PC-3 (cell line): ENCODE data around the gene ACER3. TPM values are rescaled to one million over a fixed set of nuclear protein-coding genes. Genes with fewer than 3 reads are reported as not detected.
A peak's percentile ranks its signal among the peaks of the same experiment; 100 is the strongest.
"Not testable (repeated sequence)": the region's sequence is repeated elsewhere in the genome, so short reads cannot be mapped to it uniquely, and the experiment has no call there.

Source experiments
- ATAC-seq: fragments of 200-7000 bp; cut with Tn5 transposase; 2 replicates; pipeline ENCODE4 v1.9.1; 2020; ENCODE audit warnings: mild to moderate bottlenecking, moderate library complexity
- BruUV-seq: library from RNA; stranded (reverse); fragments of 400-500 nt; replicated peaks from 2 replicates; lab custom pipeline; 2021; lab: Mats Ljungman, UMichigan
- CTCF ChIA-PET: fragments of 300-600 bp; sonication (Branson Sonifier 250); formaldehyde crosslinking; loops from one replicate; lab custom pipeline; 2022; ENCODE audit warnings: antibody characterized with exemption; lab: Charles Lee
- POLR2A ChIA-PET: fragments of 300-600 bp; sonication (Branson Sonifier 250); formaldehyde crosslinking; loops from one replicate; lab custom pipeline; 2022; ENCODE audit warnings: antibody characterized with exemption; ENCODE audit not compliant: unreplicated experiment; lab: Charles Lee
- DNase-seq: peaks from one replicate; pipeline ENCODE4 v3.0.0-alpha.2; 2015
- H2AFZ ChIP-seq: fragments of 300-600 bp; sonication (generic); 2 replicates; pipeline ENCODE4 v1.6.0; 2016; ENCODE audit warnings: antibody characterized with exemption, low read length
- H3F3A ChIP-seq: fragments of 300-600 bp; sonication (generic); one replicate; pipeline ENCODE4 v1.6.0; 2017; ENCODE audit warnings: antibody characterized with exemption, low read length, control low read depth, mild to moderate bottlenecking; ENCODE audit not compliant: unreplicated experiment
- H3K27ac ChIP-seq: fragments of 300-600 bp; sonication (generic); 2 replicates; pipeline ENCODE4 v1.5.1; 2016; ENCODE audit warnings: mild to moderate bottlenecking, low read length
- H3K27me3 ChIP-seq: fragments of 300-600 bp; sonication (generic); 2 replicates; pipeline ENCODE4 v1.6.1; 2016; ENCODE audit warnings: low read length, mixed read lengths
- H3K36me3 ChIP-seq: fragments of 300-600 bp; sonication (generic); 2 replicates; pipeline ENCODE4 v1.6.1; 2016; ENCODE audit warnings: low read depth, mixed run types, low read length, mixed read lengths
- H3K4me1 ChIP-seq: fragments of 300-600 bp; sonication (generic); 2 replicates; pipeline ENCODE4 v1.5.1; 2016; ENCODE audit warnings: low read length; ENCODE audit not compliant: insufficient read depth
- H3K4me2 ChIP-seq: fragments of 300-600 bp; sonication (generic); 2 replicates; pipeline ENCODE4 v1.6.0; 2016; ENCODE audit warnings: low read length
- H3K4me3 ChIP-seq: fragments of 300-600 bp; sonication (generic); 2 replicates; pipeline ENCODE4 v1.5.1; 2016; ENCODE audit warnings: mild to moderate bottlenecking, low read length, mixed read lengths
- H3K79me2 ChIP-seq: fragments of 300-600 bp; sonication (generic); 2 replicates; pipeline ENCODE4 v1.6.1; 2017; ENCODE audit warnings: low read length, mixed read lengths
- H3K9ac ChIP-seq: fragments of 300-600 bp; sonication (generic); 2 replicates; pipeline ENCODE4 v1.6.0; 2016; ENCODE audit warnings: mild to moderate bottlenecking, low read length
- H3K9me2 ChIP-seq: fragments of 300-600 bp; sonication (generic); replicated peaks from 2 replicates; pipeline ENCODE4 v1.6.1; 2016; ENCODE audit warnings: mixed run types, low read length, mixed read lengths
- H3K9me3 ChIP-seq: fragments of 300-600 bp; sonication (generic); 2 replicates; pipeline ENCODE4 v1.6.1; 2016; ENCODE audit warnings: low read length, mixed read lengths
- H4K20me1 ChIP-seq: fragments of 300-600 bp; sonication (generic); 2 replicates; pipeline ENCODE4 v1.6.1; 2016; ENCODE audit warnings: low read length, mixed read lengths
- EZH2 ChIP-seq: fragments of 300-600 bp; sonication (generic); IDR thresholded peaks from one replicate; pipeline ENCODE4 v1.6.1; 2017; ENCODE audit warnings: antibody characterized with exemption, mild to moderate bottlenecking, low read length; ENCODE audit not compliant: unreplicated experiment
- EZH2phosphoT487 ChIP-seq: fragments of 300-600 bp; sonication (generic); IDR thresholded peaks from 2 replicates; pipeline ENCODE4 v1.6.1; 2018; ENCODE audit warnings: mild to moderate bottlenecking, antibody characterized with exemption, low read length, borderline replicate concordance
- intact Hi-C: fragments of 100-400 bp; cut with micrococcal nuclease; formaldehyde crosslinking; loops from 2 replicates; pipeline ENCODE4 v1.9.0; 2023
- total RNA-seq: library from RNA; depleted of rRNA; stranded (reverse); fragments of >200 nt; gene quantifications from 2 replicates; pipeline ENCODE4 v1.2.3, GENCODE V29; 2014
- TF ChIP-seq, protein P1 (sequence below): fragments of 300-600 bp; sonication (generic); conservative IDR thresholded peaks from 2 replicates; pipeline ENCODE4 v1.5.1; 2017; ENCODE audit warnings: antibody characterized with exemption, low read depth, mild to moderate bottlenecking, low read length

Gene ACER3
- total RNA-seq, 1 experiment from 2014 or later, result 17.3 TPM

GRCh38 chr11:76859708-76860227 is 950 bp upstream of the ACER3 start:
- Histone ChIP-seq H3F3A (no peaks in the 10 kb centered on the region), H2AFZ (no peak overlapping the region), H3K36me3 (no peaks in the 10 kb centered on the region), H3K4me2 (no peak overlapping the region), H3K4me1 (peaks cover 16% of the 10 kb centered on the region), H3K79me2 (peaks cover 33% of the 10 kb centered on the region), H4K20me1 (peaks cover 7% of the 10 kb centered on the region; the same call in 1 of the 2 replicates), H3K9me2 (no peaks in the 10 kb centered on the region), H3K27me3 (no peaks in the 10 kb centered on the region), H3K9me3 (no peaks in the 10 kb centered on the region), H3K4me3 (no peak overlapping the region; the same call in 1 of the 2 replicates), H3K27ac (no peak overlapping the region), H3K9ac (peak overlapping the region; percentile 19; the same call in 1 of the 2 replicates)
- TF ChIP-seq EZH2 (no peak), EZH2phosphoT487 (no peak)
- TF ChIP-seq, protein P1, sequence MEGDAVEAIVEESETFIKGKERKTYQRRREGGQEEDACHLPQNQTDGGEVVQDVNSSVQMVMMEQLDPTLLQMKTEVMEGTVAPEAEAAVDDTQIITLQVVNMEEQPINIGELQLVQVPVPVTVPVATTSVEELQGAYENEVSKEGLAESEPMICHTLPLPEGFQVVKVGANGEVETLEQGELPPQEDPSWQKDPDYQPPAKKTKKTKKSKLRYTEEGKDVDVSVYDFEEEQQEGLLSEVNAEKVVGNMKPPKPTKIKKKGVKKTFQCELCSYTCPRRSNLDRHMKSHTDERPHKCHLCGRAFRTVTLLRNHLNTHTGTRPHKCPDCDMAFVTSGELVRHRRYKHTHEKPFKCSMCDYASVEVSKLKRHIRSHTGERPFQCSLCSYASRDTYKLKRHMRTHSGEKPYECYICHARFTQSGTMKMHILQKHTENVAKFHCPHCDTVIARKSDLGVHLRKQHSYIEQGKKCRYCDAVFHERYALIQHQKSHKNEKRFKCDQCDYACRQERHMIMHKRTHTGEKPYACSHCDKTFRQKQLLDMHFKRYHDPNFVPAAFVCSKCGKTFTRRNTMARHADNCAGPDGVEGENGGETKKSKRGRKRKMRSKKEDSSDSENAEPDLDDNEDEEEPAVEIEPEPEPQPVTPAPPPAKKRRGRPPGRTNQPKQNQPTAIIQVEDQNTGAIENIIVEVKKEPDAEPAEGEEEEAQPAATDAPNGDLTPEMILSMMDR, result no peak
- BruUV-seq, result no TSS peak
- intact Hi-C loops, result loop anchor here (2.0 kb wide), 2 partner anchors 23 to 59 kb away; no protein-coding TSS in a partner anchor
- DNase-seq (no peak), ATAC-seq (no peak)
- CTCF ChIA-PET, result no interaction called here
- POLR2A ChIA-PET, result no interaction called here

- BruUV-seq, result no TSS peak
- Histone ChIP-seq H3K79me2 (peaks cover 33% of the 10 kb centered on the region), H3K9ac (peak overlapping the region; percentile 91), H3F3A (no peaks in the 10 kb centered on the region), H4K20me1 (peaks cover 12% of the 10 kb centered on the region; the same call in 1 of the 2 replicates), H3K4me2 (peak overlapping the region; percentile 87), H3K4me3 (peak overlapping the region; percentile 93), H3K27ac (no peak overlapping the region), H2AFZ (no peak overlapping the region), H3K4me1 (peaks cover 21% of the 10 kb centered on the region), H3K9me3 (no peaks in the 10 kb centered on the region), H3K27me3 (no peaks in the 10 kb centered on the region), H3K36me3 (no peaks in the 10 kb centered on the region), H3K9me2 (no peaks in the 10 kb centered on the region)
- DNase-seq (peak; percentile 19), ATAC-seq (peak; percentile 5)
- CTCF ChIA-PET, result interaction anchor here (0.6 kb wide), 3 partner anchors 52 to 97 kb away, joined by 3 to 4 read pairs (median 3); no protein-coding TSS in a partner anchor
- TF ChIP-seq, protein P1, result no peak
- TF ChIP-seq EZH2 (no peak), EZH2phosphoT487 (no peak)
- intact Hi-C loops, result loop anchor here (1.0 to 2.0 kb wide), 3 partner anchors 25 to 57 kb away; no protein-coding TSS in a partner anchor
- POLR2A ChIA-PET, result interaction anchor here (0.5 to 0.6 kb wide), 3 partner anchors 8 to 421 kb away, joined by 3 to 6 read pairs (median 3); no protein-coding TSS in a partner anchor
Measured at GRCh38 chr11:76861490-76861953, 804 bp downstream of the ACER3 start.

DNA sequence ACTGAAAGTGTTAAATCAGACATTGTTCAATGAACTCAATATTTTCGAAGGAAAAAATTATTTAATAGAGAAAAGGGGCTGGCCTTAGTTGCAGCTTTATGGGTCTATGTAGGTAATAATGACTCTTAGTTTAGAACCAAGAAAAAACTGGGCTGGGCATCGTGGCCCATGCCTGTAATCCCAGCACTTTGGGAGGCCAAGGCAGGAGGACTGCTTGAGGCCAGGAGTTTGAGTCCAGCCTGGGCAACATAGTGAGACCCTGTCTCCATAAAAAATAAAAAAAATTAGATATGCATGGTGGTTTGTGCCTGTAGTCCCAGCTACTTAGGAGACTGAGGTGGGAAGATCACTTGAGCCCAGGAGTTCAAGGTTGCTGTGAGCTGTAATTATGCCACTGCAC is 2.1 kb downstream of the ACER3 start:
- Histone ChIP-seq H3K79me2 (peaks cover 34% of the 10 kb centered on the region), H3K4me2 (peak overlapping the region; percentile 87; the same call in 1 of the 2 replicates), H4K20me1 (peaks cover 12% of the 10 kb centered on the region; the same call in 1 of the 2 replicates), H3K4me1 (peaks cover 24% of the 10 kb centered on the region)
- DNase-seq, H3K9me2 ChIP-seq, H3K9me3 ChIP-seq, H2AFZ ChIP-seq, H3K27me3 ChIP-seq, H3K27ac ChIP-seq, CTCF ChIA-PET, POLR2A ChIA-PET, H3K9ac ChIP-seq, H3F3A ChIP-seq, BruUV-seq, ATAC-seq, H3K4me3 ChIP-seq, H3K36me3 ChIP-seq, intact Hi-C loops: not testable (repeated sequence)
